GM12891 (cell line): ENCODE results near the gene CAVIN2.
A peak's percentile ranks its signal among the peaks of the same experiment; 100 is the strongest.

ENCODE experiments used
- PAX5 ChIP-seq: IDR thresholded peaks from 2 replicates; pipeline ENCODE4 v1.6.1; 2011; ENCODE audit warnings: low read length, moderate library complexity, mild to moderate bottlenecking; ENCODE audit not compliant: insufficient read depth, severe bottlenecking
- POLR2A ChIP-seq: IDR thresholded peaks from 2 replicates; pipeline ENCODE4 v1.6.1; 2011; ENCODE audit warnings: low read depth, low read length, control low read depth
- POLR2AphosphoS5 ChIP-seq: IDR thresholded peaks from 2 replicates; pipeline ENCODE4 v1.6.1; 2011; ENCODE audit warnings: low read depth, low read length, control low read depth
- POU2F2 ChIP-seq: IDR thresholded peaks from 2 replicates; pipeline ENCODE4 v1.6.1; 2011; ENCODE audit warnings: low read depth, mild to moderate bottlenecking, control low read depth, low read length, moderate library complexity
- SPI1 ChIP-seq: IDR thresholded peaks from 2 replicates; pipeline ENCODE4 v1.6.1; 2011; ENCODE audit warnings: low read depth, low read length, control low read depth
- TAF1 ChIP-seq: IDR thresholded peaks from 2 replicates; pipeline ENCODE4 v1.6.1; 2011; ENCODE audit warnings: low read depth, low read length, control low read depth

GRCh38 chr2:191836853-191837769 is 9.8 kb downstream of the CAVIN2 start:
- TF ChIP-seq POLR2A (no peak), POLR2AphosphoS5 (no peak), TAF1 (no peak), SPI1 (peak; percentile 46), POU2F2 (no peak), PAX5 (no peak)
